Activated CD4-positive, CD25-positive, alpha-beta regulatory T cell treated with anti-CD3 and anti-CD28 coated beads, Interleukin-2, amount 50 U/mL, for 24 hours (primary cell): ENCODE data around the gene BAG5.
"Not testable (repeated sequence)": the region's sequence is repeated elsewhere in the genome, so short reads cannot be mapped to it uniquely, and the experiment has no call there.

Experiments used
- ATAC-seq, 2 donors: fragments of 150-1000 bp; cut with Tn5 transposase; one replicate each; pipeline ENCODE4 v1.10.0; 2021; ENCODE audit warnings: mild to moderate bottlenecking in 1 of 2, moderate library complexity in 1 of 2

Gene BAG5

DNA sequence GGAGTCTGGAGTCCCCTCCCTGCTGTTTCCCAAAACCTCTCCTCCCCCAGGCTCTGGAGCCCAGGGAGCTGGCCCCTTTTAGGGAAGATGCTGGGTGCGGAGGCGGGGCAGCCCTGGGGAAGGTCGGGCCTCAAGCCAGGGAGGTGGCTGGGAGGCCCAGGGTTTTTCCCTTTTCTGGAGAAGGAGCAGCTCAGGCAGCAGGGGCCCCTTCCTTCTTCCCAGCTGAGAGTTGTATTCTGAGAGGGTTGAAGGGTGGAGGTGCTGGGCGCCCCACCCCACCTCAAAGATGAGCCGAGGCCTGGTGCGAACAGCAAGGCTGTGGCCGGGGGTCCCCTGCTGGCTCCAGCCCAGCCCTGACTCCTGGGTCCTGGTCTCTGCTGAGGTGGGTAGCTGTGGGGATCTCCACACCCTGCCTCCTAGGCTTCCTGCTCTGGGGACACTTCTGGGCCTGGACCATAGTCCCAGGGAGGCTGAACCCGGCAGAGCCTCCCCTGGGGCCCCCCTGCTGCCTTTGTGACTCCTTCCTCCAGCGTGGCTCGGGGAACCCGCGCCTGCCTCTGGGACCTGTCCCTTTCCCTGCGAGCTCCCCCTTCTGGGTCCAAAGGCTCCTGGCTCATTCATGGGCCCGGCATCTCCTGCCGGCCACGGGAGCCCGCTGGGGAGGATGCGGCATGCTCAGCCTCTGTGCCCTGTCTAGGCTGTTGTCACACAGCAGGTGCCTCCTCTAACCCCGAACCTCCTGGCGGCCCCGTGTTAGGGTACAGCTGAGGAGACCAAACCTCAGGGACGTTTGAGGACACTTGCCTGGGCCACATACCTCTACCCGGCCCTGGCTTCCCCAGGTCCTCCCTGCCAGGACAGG lies 29.1 kb downstream of the BAG5 start:
- no peak for ATAC-seq

DNA sequence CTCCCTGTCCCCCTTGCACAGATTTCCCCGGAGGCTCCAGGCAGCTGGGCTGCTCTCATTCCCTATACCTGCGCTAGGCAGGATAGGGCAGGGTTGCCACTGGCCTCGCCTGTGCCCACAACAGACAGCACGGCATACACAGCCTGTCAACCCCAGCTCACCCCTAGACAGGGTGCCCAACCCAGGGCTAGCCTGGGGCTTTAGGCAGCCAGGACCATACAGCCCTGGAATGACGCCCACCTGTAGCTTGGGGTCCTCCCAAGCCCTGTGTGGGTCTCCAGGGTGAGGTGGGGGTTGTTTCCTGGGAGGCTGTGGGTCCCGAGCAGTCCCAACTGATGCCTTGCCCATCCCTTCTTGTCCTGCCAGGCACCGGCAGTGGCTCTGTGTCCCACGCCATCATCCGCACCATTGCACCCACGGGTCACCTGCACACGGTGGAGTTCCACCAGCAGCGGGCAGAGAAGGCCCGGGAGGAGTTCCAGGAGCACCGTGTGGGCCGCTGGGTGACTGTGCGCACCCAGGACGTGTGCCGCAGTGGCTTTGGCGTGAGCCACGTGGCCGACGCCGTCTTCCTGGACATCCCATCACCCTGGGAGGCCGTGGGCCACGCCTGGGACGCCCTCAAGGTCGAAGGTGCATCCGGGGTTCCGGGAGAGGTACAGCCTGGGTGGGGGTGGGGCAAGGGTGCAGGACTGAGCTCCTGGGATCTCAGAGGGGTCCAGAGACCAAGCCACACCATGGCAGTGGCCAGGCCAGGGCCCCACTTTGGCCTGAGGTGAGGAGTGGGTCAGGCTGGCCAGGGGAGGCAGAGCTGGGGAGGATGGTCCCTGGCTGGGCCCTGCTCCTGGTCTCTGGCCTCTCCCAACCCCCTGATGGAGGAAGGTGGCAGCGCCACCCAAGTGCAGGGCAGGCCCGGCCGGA lies 30.0 kb downstream of the BAG5 start:
- no peak for ATAC-seq

DNA sequence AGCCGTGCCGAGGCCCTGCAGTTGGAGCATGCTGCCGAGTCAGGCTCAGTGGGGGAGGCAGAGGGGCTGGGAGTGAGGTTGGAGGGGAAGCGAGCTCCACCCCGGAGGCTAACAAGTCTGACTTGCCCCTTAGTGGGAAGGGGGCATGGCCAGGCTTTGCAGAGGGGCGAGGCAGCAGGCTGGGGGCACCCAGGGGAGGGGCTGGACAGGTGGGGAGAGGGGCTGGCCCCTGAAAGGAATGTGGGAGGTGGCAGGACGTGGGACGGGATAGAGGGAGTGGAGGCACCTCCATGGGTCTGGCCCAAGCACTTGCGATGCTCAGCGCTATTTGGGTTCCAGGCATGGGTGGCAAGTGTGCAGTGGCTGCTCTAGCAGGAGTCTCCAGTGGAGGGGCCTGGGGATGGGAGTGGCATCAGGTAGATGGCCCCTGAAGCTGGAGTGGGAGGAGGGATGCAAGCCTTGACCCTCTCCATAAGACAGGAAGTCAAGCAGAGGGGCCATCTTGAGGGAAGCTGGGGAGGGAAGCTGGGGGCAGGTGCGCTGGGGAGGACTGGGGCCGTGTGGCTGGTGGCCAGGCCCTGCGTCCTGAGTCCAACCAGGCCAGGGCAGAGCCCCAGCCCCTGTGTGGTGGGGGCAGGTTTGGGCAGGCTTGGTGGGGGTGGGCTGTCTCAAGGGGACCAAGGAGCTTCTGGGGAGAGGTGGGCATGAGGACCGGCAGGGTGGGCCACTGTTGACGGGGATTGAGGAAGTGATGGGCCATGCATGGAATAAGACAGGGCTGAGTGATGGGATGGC lies 30.8 kb downstream of the BAG5 start:
- ATAC-seq = no peak

DNA sequence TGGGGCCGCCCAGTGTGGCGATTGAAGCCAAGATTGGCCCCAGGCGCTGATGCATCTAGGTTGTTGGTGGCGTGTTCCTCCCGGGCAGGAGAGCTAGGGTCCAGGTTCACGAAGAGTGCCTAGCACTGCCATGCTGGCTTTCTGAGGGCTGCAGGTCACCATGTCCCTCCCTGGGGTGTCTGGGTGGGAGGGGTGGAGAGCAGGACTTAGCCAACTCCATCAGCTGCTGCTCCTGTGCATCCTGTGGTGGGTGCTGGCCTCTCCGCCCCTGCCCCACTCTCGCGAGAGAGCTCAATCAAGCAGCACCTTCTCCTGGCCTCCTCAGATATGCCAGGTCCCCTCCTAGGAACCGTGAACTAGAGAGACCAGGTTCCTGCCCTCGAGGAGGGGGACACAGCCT lies 31.6 kb downstream of the BAG5 start:
- ATAC-seq = no peak

DNA sequence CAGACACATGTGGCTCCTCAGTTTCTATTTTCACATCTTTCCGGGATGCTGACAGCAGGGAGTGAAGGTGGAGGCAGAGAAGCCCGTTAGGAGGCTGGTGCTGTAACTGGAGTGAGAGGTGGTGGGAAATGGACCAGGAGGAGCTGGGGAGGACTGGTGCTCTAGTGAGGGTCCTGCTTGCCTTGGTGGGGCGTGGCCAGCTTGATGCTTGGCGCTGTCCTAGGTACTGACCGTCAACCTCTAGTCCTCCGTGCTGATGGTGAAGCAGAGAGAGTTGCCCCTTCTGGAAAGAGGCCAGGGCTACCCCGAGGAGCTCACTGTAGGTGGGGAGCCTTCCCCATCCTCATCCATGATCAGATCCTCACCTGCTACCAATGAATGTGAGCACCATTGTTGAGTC lies 32.1 kb downstream of the BAG5 start:
- ATAC-seq = no peak

DNA sequence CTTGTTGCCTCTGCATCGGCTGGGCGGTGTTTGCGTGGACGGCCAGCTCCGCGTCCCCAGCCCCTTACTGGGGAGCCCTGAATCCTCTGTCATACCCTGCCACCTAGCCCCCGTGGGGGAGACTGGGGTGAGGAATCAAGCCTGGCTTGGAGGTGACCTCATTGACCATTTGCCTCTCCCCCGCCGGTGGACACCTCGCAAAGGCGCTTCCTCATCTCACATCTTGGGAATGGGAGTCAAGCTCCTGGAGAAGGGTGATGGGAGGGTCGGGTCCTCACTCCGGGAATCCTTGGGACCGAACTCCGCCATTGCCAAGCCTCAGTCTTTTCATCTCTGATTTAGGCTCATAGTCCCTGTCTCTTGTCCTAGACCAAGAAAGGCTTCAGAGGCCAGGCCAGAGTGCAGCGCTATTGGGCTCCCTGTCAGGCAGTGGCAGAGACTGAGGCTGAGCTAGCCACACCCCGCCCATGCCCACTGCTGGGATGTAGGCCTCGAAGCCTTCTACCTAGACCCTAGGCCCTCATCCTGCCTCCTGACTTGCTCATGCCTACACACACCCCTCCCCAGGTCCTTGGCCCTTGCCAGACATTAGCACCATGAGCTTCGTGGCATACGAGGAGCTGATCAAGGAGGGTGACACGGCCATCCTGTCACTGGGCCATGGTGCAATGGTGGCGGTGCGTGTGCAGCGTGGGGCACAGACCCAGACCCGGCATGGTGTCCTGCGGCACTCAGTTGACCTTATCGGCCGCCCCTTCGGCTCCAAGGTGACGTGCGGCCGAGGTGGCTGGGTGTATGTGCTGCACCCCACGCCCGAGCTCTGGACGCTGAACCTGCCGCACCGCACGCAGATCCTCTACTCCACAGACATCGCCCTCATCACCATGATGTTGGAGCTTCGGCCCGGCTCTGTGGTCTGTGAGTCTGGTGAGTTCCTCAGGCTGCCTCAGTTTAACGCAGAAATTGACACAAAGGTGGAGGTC lies 32.8 kb downstream of the BAG5 start:
- ATAC-seq = no peak

DNA sequence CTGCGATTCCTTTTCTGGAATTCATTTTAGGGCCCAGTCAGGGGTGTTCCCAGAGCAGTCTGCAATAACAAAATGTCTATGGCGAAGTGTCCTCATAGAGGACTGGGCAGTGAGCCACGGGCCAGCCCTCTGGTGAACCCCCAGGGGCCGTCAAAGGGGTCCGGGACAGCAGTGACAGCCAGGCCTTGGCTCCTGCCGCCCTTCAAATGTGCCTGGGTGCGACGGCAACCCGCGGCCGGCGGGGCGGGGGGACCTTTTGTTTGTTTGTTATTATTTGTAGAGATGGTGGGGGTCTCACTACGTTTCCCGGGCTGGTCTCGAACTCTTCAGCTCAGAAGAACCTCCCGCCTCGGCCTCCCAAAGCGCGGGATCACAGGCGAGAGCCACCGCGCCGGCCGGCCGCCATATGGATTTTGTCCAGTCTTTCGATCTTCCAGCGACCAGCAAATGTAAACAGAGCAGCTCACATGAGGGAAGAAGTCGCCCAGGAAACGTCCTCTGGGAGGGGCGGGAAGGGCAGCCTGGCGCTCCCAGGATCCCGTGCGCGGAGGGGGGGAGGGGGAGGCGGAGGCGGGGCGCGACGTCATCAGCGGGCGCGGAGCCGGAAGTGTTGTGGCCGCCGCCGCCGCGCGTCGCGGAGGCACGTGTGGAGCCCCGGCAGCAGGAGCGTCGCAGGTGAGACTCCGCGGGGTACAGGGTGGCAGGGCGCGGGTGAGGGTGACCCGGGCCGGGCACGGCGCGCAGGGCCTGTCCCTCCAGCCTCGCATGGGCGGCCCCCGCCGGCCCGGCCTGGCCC lies 33.7 kb downstream of the BAG5 start, which contains the start of gene TRMT61A:
Gene TRMT61A (plus strand): TSS at position 610 of the 796 bp plus-strand sequence. CDS start 783 bp downstream, outside the sequence.
- peak; percentile 76 for ATAC-seq

DNA sequence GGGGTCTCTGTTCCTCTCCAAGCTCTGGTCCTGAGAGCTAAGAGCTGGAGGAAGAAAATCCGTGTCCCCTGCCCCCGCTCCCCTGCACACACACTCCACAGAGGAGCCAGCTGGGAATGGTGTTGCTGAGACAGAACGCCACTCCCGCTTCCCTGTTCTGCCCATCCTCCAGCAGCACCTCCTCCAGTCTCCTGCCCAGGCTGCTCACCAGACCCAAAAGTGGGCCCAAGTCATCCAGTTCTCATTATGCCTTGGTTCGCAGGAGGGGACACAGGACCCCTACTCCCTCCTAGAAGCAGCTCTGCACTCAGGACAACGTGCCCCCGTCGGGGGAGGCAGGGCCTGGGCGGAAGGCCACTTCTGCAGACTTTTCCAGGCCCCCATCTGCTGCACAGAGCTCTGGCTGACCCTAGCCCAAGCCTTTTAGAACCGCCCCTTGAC lies 34.3 kb downstream of the BAG5 start:
- ATAC-seq = no peak

DNA sequence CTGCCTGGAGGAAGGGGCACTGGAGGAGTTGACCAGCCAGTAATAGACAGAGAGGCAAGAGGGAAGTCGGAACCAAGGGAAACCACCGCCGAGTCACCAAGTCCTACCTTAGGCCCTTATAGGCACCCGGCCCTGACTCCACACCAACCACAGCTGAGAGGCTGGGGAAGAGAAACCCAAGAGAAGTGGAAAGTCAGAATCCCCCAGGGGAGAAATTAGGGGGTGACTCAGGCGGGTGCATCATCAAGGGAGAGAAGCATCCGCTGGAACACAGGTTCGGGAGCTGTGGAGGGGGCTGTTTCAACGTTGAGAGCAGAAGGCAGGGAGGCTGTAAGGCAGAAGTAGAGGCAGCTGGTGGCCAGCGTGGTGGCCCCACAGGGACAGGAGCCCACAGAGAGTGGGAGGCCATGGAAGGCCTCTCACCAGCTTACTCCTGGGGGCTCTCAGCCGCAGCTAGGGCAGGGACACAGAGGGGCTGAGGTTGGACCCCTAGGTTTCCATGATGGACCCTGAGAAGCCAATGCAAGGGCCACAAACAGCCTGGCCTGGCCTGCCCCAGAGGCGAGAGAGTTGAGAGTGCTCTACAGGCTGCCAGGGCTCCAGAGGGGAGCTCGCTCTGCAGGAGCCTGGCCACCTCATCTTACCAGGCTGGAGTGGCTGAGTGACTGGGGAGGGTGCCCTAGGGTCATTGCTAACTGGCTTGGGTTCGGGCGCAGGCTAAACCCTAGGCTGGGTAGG lies 34.9 kb downstream of the BAG5 start:
- peak; percentile 57 to 62 for ATAC-seq

DNA sequence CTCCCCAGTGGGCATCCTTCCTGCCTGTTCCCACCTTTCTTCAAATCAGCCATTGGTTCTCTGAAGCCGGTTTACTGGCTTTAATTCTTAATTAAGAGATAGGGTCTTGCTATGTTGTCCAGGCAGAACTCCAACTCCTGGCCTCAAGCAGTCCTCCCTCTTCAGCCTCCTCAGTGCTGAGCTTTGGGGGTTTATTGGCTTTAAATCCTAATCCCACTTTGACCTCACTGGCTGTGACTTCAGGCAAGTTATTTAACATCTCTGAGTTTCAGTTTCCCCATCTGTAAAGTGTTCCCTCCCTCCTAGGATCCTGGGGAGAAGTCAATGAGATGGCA lies 35.6 kb downstream of the BAG5 start:
- ATAC-seq = no peak

DNA sequence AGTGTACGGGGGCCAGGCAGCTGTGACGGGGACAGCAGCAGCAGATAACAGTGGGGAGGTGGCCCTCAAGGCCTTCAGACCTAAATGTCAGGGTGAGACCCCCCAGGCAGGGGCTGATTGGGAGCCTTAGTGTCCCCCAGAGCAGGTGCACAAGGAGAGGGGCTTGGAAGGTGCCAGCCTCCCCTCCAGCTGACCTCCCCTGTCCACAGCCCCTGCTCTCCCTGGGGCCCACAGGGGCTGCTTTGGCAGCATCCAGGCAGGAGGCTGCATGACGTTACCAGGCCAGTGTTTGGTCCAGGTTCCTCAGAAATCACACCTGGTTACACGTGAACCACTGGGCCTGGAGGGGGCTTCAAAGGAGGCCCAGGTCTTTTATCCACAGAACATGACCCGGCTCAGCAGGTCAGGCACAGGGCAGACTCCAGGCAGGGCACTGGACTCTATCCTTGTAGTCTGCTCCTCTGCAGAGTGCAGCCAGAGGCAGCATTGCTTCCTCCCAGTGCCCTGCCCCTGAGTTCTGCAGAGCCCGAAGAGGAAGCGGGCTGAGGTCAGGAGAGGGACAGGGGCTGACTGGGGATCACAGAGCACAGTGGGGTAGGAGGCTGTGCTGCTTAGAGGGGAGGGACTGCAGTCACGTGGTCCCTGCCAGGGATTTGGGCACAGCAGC lies 36.1 kb downstream of the BAG5 start:
- ATAC-seq = no peak

DNA sequence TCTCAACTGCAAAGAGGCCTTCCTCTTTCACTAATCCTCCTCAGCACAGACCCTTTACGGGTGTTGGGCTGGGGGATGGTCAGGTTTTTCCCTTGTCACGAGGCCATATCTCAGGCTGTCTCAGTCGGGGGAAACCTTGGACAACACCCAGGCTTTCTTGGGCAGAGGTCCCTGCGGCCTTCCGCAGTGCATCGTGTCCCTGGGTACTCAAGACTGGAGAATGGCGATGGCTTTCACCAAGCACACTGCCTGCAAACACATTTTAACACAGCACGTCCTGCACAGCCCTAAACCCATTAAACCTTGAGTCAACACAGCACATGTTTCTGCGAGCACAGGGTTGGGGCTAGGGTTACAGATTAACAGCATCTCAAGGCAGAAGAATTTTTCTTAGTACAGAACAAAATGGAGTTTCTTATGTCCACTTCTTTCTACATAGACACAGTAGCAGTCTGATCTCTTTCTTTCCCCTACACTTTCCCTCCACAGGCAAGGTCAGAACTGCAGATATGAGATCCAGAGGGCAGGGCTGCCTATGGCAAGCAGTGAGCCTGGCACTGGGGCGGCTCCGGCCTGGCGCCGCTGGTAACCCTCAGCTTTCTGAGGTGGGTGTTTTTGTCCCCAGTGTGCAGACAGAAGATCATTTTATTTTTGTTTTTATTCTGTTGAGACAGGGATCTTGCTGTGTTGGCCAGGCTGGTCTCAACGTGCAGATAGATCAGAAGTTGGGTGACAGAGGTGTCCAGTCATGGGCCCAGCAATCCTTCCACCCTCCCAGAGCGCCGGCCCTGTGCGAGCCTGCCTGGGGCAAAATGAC lies 36.8 kb downstream of the BAG5 start:
- not testable (repeated sequence) for ATAC-seq

DNA sequence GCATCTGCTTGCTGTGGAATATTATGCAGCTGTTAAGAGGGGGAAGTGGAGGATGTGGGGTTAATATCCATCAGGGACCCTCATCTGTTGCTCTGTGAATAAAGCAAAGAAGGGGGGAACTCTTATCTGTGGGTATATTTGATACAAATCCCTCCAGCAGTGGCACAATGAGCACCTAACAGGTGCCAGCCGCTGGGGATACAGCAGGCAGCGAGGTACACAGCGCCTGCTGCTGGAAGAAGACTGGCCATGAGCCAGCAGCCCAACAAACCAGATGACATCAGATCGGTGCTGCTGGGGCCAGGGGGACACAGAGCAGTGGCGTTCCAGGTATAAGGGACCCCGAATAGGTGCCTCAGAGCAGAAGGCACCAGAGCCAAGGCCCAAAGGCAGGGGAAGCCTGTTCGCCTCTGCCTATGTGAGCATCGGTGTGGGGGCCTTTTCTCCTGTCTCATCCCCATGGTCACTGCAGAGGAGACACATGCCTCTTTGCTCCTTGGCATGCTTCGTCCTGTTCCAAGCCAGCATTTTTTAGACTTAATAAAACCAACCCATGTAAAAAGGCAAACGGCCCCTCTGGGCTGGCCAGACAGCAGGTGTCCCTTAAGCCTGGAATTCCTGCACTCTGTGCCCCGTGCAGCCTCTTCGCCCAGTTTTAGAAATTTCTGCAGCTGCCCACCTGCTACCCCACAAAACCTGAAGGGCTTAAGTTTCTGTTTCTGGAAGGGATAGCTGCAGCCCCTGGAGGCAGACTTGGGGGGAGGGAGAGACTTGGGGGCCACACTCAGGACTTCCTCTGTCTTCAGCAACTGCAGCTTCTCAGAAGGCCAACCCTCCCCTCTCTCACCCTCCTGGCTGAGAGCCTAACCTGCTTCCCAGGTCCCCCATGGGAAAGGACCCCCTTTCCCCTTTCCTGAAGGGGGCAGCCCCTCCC lies 38.2 kb downstream of the BAG5 start:
- ATAC-seq = no peak

DNA sequence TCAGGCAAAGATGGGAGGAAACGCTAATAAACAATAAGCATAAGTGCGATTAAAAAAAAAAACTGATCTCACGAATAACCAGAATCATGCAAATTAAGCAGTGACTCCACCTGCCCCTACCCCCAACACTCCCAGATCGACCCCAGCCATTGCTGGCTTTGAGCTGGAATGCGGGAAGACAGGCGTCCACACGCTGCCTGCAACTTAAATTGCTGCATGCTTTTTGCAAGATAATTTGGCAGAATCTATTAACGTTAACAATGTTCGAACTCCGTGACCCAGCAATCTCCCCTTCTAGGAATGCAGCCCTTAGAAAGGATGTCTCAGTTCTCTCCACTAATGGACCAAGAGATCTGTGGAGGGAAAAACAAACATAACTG lies 38.9 kb downstream of the BAG5 start:
- ATAC-seq = no peak

DNA sequence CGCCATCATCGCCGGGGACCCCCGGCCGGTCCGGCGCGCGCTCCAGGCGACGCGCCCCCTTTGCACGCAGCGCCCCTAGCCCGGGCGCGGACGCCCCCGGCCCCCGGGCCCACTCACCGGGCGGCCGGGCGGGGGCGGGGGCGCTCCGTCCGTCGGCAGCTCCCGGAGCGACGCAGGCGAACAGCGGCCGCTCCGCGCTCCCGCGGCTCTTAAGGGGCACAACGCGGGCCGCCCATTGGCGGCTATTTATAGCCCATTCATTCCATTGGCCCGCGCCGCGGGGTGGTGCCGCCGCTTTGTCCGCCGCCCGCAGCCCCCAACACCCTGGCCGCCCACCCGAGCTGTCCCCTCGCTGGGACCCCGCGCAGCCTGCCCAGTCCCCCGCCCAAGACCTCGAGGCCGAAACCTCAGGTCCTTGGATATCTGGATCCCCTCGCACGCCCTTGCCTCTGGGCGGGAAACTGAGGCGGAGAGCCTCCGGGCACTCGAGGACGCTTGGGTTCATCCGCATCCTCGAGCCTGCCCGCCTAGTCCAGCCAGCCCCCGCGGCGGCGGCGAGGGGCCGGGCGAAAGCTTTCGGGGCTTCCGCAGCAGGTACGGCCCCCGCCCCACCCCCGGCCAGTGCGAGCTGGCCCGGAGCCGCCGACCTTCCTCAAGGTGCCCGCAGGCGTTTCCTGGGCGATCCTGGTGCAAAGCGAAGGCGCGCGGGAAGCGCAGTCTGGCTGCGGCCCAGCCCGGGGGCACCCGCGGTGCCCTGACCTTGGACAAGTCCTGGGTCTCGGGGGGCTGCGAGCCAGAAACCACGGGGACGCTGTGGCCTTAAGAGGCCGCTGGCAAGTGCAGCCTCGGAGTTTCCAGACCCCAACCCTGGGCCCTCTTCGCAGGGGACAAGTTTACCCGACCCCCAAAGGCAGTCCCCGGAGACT lies 39.5 kb downstream of the BAG5 start, which contains the start of gene CKB:
Gene CKB (minus strand): TSS at position 182 of the 926 bp plus-strand sequence. CDS start 337 bp downstream, outside the sequence.
- no peak for ATAC-seq

DNA sequence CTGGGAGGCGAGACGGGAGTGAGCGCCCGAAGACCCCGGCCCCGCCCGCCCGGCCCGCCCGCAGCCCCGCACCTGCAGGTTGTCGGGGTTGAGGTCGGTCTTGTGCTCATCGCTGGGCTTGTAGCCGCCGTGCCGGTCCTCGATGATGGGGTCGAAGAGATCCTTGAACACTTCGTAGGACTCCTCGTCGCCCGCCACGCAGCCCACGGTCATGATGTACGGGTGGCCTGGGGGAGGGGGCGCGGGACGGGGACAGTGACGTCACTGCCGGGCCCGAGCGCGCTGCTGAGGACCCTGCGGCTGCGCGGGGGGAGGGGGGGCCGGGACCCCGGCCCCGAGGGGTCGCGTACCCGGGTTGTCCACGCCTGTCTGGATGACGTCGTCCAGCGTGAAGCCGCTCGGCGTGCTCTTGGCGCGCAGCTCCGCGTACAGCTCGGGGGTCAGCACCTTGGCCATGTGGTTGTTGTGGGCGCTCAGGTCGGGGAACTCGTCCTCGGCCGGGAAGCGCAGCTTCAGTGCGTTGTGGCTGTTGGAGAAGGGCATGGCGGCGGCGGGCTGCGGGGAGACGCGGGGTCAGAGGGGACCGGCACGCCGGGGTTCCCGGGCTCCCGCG lies 40.4 kb downstream of the BAG5 start:
- ATAC-seq = no peak
